GM23248 (cell line): ENCODE results near the gene AGXT. TPM values are rescaled to one million over a fixed set of nuclear protein-coding genes. Genes with fewer than 3 reads are reported as not detected.
A peak's percentile ranks its signal among the peaks of the same experiment; 100 is the strongest.

Experiments
- DNase-seq: peaks from one replicate; pipeline ENCODE4 v3.0.0-alpha.2; 2015
- H2AFZ ChIP-seq: fragments of 200-600 bp; sonication (generic); 2 replicates; pipeline ENCODE4 v1.6.1; 2016; ENCODE audit warnings: antibody characterized with exemption
- H3F3A ChIP-seq: fragments of 200-600 bp; sonication (generic); 2 replicates; pipeline ENCODE4 v1.6.1; 2016; ENCODE audit warnings: mild to moderate bottlenecking, antibody characterized with exemption, mixed run types; ENCODE audit not compliant: insufficient read depth
- H3K27ac ChIP-seq: fragments of 200-600 bp; sonication (generic); 2 replicates; pipeline ENCODE4 v1.5.1; 2016; ENCODE audit warnings: mild to moderate bottlenecking
- H3K27me3 ChIP-seq: fragments of 200-600 bp; sonication (generic); replicated peaks from 2 replicates; pipeline ENCODE4 v1.6.1; 2016; ENCODE audit warnings: mild to moderate bottlenecking; ENCODE audit not compliant: insufficient read depth
- H3K36me3 ChIP-seq: fragments of 200-600 bp; sonication (generic); 2 replicates; pipeline ENCODE4 v1.6.1; 2016; ENCODE audit warnings: low read depth, mild to moderate bottlenecking
- H3K4me1 ChIP-seq: fragments of 200-600 bp; sonication (generic); 2 replicates; pipeline ENCODE4 v1.6.1; 2016; ENCODE audit warnings: mild to moderate bottlenecking; ENCODE audit not compliant: insufficient read depth
- H3K4me2 ChIP-seq: fragments of 200-600 bp; sonication (generic); one replicate; pipeline ENCODE4 v1.6.1; 2016; ENCODE audit warnings: mild to moderate bottlenecking; ENCODE audit not compliant: unreplicated experiment
- H3K4me3 ChIP-seq: fragments of 200-600 bp; sonication (generic); 2 replicates; pipeline ENCODE4 v1.5.1; 2016; ENCODE audit warnings: mild to moderate bottlenecking
- H3K79me2 ChIP-seq: fragments of 200-600 bp; sonication (generic); 2 replicates; pipeline ENCODE4 v1.6.1; 2016; ENCODE audit warnings: mild to moderate bottlenecking; ENCODE audit not compliant: insufficient read depth
- H3K9ac ChIP-seq: fragments of 200-600 bp; sonication (generic); 2 replicates; pipeline ENCODE4 v1.6.1; 2016; ENCODE audit warnings: mild to moderate bottlenecking
- H3K9me2 ChIP-seq: fragments of 200-600 bp; sonication (generic); 2 replicates; pipeline ENCODE4 v1.6.1; 2016; ENCODE audit warnings: mixed run types, mild to moderate bottlenecking, moderate library complexity; ENCODE audit not compliant: insufficient read depth
- H3K9me3 ChIP-seq: fragments of 200-600 bp; sonication (generic); one replicate; pipeline ENCODE4 v1.6.1; 2017; ENCODE audit warnings: low read depth
- H4K20me1 ChIP-seq: fragments of 200-600 bp; sonication (generic); 2 replicates; pipeline ENCODE4 v1.6.0; 2016; ENCODE audit not compliant: insufficient read depth
- EZH2 ChIP-seq: fragments of 200-600 bp; sonication (generic); IDR thresholded peaks from 2 replicates; pipeline ENCODE4 v1.6.1; 2018; ENCODE audit warnings: antibody characterized with exemption, mild to moderate bottlenecking; ENCODE audit not compliant: insufficient read depth, poor library complexity, severe bottlenecking
- EZH2phosphoT487 ChIP-seq: fragments of 200-600 bp; sonication (generic); IDR thresholded peaks from 2 replicates; pipeline ENCODE4 v1.6.1; 2018; ENCODE audit warnings: antibody characterized with exemption, moderate library complexity, mild to moderate bottlenecking, low read depth; ENCODE audit not compliant: insufficient read depth
- WGBS, 2 experiments: methylation state at CpG; one replicate each; pipeline ENCODE4 v1.1.6; 2015 to 2017; ENCODE audit warnings: low lambda C conversion rate in 2 of 2, low coverage in 1 of 2; ENCODE audit errors: missing lambda C conversion rate in 2 of 2; 5-methylcytosine and 5-hydroxymethylcytosine counted together
- in situ Hi-C: fragments of 300-500 bp; cut with MboI; formaldehyde crosslinking; loops from 2 replicates; pipeline ENCODE4 v1.15.0; 2020
- polyA plus RNA-seq: library from polyadenylated mRNA; unstranded; fragments of >200 nt; fragmentation: Nextera tagmentation; extraction: Ambion mirVana; gene quantifications from 2 replicates; pipeline ENCODE4 v1.2.1, GENCODE V29; 2016
- total RNA-seq: library from RNA; depleted of rRNA; stranded (reverse); fragments of >200 nt; shearing (Covaris generic); gene quantifications from 2 replicates; pipeline ENCODE4 v1.2.3, GENCODE V29; 2014

The AGXT gene
- total and polyA plus RNA-seq, 2 experiments from 2014 or later: not detected

GRCh38 chr2:240915526-240916341 is 47.1 kb downstream of the AGXT start:
- TF ChIP-seq EZH2phosphoT487: no peak
- no peak for TF ChIP-seq EZH2
- Histone ChIP-seq H3K27ac (no peak overlapping the region), H3K9me3 (no peaks in the 10 kb centered on the region), H3K4me2 (no peak overlapping the region), H3K36me3 (no peaks in the 10 kb centered on the region), H3K4me3 (no peak overlapping the region), H3K9me2 (no peaks in the 10 kb centered on the region), H3K27me3 (no peaks in the 10 kb centered on the region), H3K79me2 (no peaks in the 10 kb centered on the region), H3F3A (peaks cover 26% of the 10 kb centered on the region), H2AFZ (no peak overlapping the region), H3K4me1 (peaks cover 40% of the 10 kb centered on the region), H4K20me1 (no peaks in the 10 kb centered on the region), H3K9ac (no peak overlapping the region)
- WGBS, 2 experiments: 76 to 93% methylated on average over 14 to 34 of the region's 34 CpGs
- no peak for DNase-seq
- in situ Hi-C loops: no loop called here

GRCh38 chr2:240916571-240917008 is 48.0 kb downstream of the AGXT start:
- peak overlapping the region; percentile 52 for H3K27ac ChIP-seq
- no peaks in the 10 kb centered on the region for H3K9me3 ChIP-seq
- DNase-seq: peak; percentile 97
- peaks cover 43% of the 10 kb centered on the region for H3K4me1 ChIP-seq
- TF ChIP-seq EZH2 (no peak), EZH2phosphoT487 (no peak)
- H3F3A ChIP-seq: peaks cover 21% of the 10 kb centered on the region
- H3K4me2 ChIP-seq: peak overlapping the region; percentile 29
- no peak overlapping the region for H3K4me3 ChIP-seq
- in situ Hi-C loops: no loop called here
- no peaks in the 10 kb centered on the region for H3K27me3 ChIP-seq
- no peak overlapping the region for H2AFZ ChIP-seq
- peak overlapping the region; percentile 48; the same call in 1 of the 2 replicates for H3K9ac ChIP-seq
- H3K36me3 ChIP-seq: no peaks in the 10 kb centered on the region
- H4K20me1 ChIP-seq: no peaks in the 10 kb centered on the region
- WGBS, 2 experiments: 1 to 3% methylated on average over 11 to 24 of the region's 24 CpGs
- H3K79me2 ChIP-seq: no peaks in the 10 kb centered on the region
- no peaks in the 10 kb centered on the region for H3K9me2 ChIP-seq

- Histone ChIP-seq H3K27ac (peak overlapping the region; percentile 52), H2AFZ (no peak overlapping the region), H4K20me1 (no peaks in the 10 kb centered on the region), H3K4me3 (no peak overlapping the region), H3K4me2 (peak overlapping the region; percentile 29), H3K79me2 (no peaks in the 10 kb centered on the region), H3K36me3 (no peaks in the 10 kb centered on the region), H3K27me3 (no peaks in the 10 kb centered on the region), H3K4me1 (peaks cover 45% of the 10 kb centered on the region), H3K9me2 (no peaks in the 10 kb centered on the region), H3F3A (peaks cover 15% of the 10 kb centered on the region), H3K9me3 (no peaks in the 10 kb centered on the region), H3K9ac (peak overlapping the region; percentile 48; the same call in 1 of the 2 replicates)
- in situ Hi-C loops: no loop called here
- 61 to 67% methylated on average over 20 of the region's 20 CpGs for WGBS, 2 experiments
- DNase-seq: no peak
- TF ChIP-seq EZH2: no peak
- no peak for TF ChIP-seq EZH2phosphoT487
Observed at GRCh38 chr2:240917009-240917683, 48.5 kb downstream of the AGXT start.

GRCh38 chr2:240917684-240918257 is 49.1 kb downstream of the AGXT start:
- in situ Hi-C loops: no loop called here
- no peak overlapping the region for H3K4me2 ChIP-seq
- H4K20me1 ChIP-seq: no peaks in the 10 kb centered on the region
- H3K27ac ChIP-seq: no peak overlapping the region
- H3K4me1 ChIP-seq: peaks cover 42% of the 10 kb centered on the region
- H3K9me2 ChIP-seq: no peaks in the 10 kb centered on the region
- DNase-seq: peak; percentile 24
- no peak overlapping the region for H2AFZ ChIP-seq
- H3K4me3 ChIP-seq: no peak overlapping the region
- H3K36me3 ChIP-seq: no peaks in the 10 kb centered on the region
- no peaks in the 10 kb centered on the region for H3K27me3 ChIP-seq
- H3K79me2 ChIP-seq: no peaks in the 10 kb centered on the region
- H3K9me3 ChIP-seq: no peaks in the 10 kb centered on the region
- no peak overlapping the region for H3K9ac ChIP-seq
- 86 to 91% methylated on average over 10 of the region's 10 CpGs for WGBS, 2 experiments
- no peak for TF ChIP-seq EZH2
- TF ChIP-seq EZH2phosphoT487: no peak
- H3F3A ChIP-seq: 0 out of 2 replicates have a peak, but pooled peaks cover 9% of the 10 kb centered on the region
